Raji (cell line): Measurements from ENCODE around the gene MC1R.

Source experiments
- POLR2A ChIP-seq: IDR thresholded peaks from 2 replicates; pipeline ENCODE4 v1.6.1; 2011; ENCODE audit warnings: low read depth, low read length, control low read depth; ENCODE audit not compliant: insufficient read depth

MC1R gene

GRCh38 chr16:89921702-89922476, 3.2 kb downstream of the MC1R start:
- TF ChIP-seq POLR2A: no peak

DNA sequence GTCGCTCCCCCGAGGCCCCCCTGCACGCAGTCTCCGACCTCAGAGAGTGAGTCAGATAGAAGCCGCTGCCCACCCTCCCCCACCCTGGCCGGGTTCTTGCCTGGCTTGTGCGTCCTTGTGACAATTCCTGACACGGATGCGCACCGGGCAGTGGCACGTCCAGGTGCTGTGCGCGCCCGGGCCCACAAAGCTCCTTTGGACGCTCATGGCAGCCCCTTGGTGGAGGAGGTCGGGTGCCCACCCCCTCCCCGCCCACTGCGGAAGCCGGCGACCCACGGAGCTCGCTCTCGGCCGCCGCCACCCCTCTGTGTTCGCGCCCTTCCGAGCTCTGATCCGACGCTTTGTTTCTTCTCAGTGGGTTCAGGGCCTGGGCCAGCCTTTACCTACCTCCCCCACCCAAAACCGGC, 3.8 kb downstream of the MC1R start:
- TF ChIP-seq POLR2A: no peak

DNA sequence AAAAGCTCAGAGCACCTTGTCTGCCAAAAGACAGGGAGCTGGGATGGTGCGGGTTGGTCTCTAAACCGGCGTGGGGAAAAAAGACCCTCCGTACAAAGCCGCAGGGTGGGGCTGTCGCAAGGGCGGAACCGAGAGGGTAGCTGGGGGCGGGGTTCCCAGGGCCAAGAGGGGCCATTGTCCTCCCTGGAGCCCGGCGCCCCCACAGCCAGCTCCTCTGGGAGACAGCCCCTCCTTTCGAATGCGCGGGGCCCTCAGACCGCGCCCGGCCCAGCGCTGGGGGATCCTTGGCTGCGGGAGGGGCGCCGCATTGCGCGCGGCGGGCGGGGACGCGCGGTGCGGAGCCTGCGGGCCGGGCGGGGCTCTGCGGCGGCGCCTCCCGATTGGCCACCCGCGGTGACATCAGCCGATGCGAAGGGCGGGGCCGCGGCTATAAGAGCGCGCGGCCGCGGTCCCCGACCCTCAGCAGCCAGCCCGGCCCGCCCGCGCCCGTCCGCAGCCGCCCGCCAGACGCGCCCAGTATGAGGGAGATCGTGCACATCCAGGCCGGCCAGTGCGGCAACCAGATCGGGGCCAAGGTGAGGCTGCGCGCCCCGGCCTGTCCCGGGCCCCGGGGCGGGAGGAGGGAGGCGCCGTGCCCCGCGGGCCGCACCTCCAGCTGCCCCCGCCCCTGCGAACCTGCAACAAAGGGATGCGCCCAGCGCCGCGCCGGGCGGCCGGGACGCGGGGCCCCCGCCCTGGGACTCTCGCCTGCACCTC, 4.4 kb downstream of the MC1R start, which contains the start of gene TUBB3:
TUBB3 (plus strand) TSS at position 459 of the 756 bp plus-strand sequence; CDS start at position 519, 60 bp downstream.
- TF ChIP-seq POLR2A: peak; percentile 87

GRCh38 chr16:89923640-89924296, 5.1 kb downstream of the MC1R start:
- TF ChIP-seq POLR2A: no peak

DNA sequence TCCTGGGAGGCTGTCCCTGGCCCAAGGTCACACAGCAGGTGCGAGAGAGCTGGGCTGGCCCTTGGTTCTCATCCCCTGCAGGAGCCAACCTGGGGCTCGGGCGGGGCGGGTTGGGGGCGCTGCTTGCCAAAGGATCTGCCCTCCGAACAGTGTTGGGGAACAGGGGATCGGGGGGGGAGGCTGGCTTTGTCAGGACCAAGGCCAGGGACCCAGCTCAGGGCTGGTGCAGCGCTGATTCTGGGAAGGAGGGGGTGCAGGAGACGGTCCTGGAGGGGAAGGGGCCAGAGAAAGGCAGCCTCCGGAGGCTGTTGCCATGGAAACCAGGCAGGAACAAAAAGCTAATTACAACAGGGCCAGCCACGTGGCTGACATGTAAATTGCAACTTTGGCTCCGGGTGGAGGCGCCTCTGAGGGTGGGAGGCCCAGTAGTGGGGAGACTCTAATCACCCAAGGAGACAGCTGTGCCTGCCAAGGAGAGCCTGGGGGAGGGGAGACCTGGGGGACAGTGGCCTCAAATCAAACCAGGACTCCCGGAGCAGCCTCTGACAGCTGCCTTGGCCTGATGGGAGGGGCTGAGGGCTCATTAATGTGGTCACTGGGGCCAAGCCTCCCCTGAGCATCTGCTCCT, 5.7 kb downstream of the MC1R start:
- 0 out of 2 replicates have a peak, but pooled peaks have one; percentile 19 for TF ChIP-seq POLR2A

- TF ChIP-seq POLR2A: no peak
Measured at GRCh38 chr16:89924925-89925307, 6.3 kb downstream of the MC1R start.

GRCh38 chr16:89925596-89926079, 7.0 kb downstream of the MC1R start:
- no peak for TF ChIP-seq POLR2A

- TF ChIP-seq POLR2A: no peak
Measured at GRCh38 chr16:89931305-89931896, 12.7 kb downstream of the MC1R start.

- no peak for TF ChIP-seq POLR2A
Measured at GRCh38 chr16:89931964-89932363, 13.3 kb downstream of the MC1R start.

GRCh38 chr16:89934611-89935553, 16.2 kb downstream of the MC1R start:
- TF ChIP-seq POLR2A: no peak

- TF ChIP-seq POLR2A: no peak
Measured at GRCh38 chr16:89936034-89936433, 17.4 kb downstream of the MC1R start.

DNA sequence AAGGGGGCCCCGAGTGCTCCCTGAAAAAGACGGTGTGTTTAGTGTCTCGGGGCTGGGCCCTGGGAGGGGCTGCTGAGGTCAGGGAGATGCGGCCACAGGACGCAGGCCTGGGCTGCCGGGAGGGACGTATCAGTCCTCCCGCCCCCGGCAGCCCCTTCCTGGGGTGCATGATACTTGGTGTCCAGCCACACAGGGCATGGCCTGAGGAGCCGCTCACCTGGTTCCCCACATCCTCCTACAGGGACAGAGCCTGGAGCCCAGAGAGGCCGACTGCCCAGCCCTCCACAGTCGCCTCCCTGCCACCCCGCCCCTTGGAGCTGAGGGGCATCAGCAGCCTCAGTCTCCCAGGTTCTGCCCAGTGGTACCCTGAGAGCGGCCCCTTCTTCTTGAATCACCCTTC, 17.8 kb downstream of the MC1R start:
- no peak for TF ChIP-seq POLR2A

DNA sequence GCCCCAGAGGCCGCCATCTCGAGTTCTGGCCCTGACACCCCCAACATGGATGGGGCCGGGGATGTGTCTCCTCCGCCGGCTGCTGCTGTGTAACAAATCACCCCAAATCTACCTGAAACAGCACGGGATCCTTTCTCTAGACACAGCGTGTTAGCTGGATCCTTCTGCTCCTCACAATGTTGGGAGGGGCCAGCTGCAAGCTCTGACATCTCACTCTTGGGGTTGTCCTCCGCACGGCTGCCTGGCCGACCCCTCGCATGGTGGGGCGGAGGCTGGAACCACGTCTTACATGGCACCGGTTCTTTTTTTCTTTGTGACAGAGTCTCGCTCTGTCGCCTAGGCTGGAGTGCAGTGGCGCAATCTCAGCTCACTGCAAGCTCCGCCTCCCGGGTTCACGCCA, 18.3 kb downstream of the MC1R start:
- TF ChIP-seq POLR2A: no peak
